ENCODE results near the gene DNAH6.

The DNAH6 gene

GRCh38 chr2:84515788-84516187 is 510 bp upstream of the DNAH6 start:
- Histone ChIP-seq H3K4me3 (peak overlapping the region; percentile 69), H3K27ac (peak overlapping the region in 1 of 2 donors; percentile 40)
- TF ChIP-seq CTCF (IDR thresholded peaks at IDR 0.05): no peak
- no peak for DNase-seq (ENCODE audit: low spot score)

- no peak for TF ChIP-seq CTCF (IDR thresholded peaks at IDR 0.05)
- no peak for DNase-seq (ENCODE audit: low spot score)
- no peak overlapping the region for H3K4me3 ChIP-seq
- H3K27ac ChIP-seq: no peak overlapping the region
These were observed 3.1 kb downstream of the DNAH6 start for GRCh38 chr2:84519332-84519957.

- no peak overlapping the region for H3K27ac ChIP-seq
- H3K4me3 ChIP-seq: no peak overlapping the region
- TF ChIP-seq CTCF (IDR thresholded peaks at IDR 0.05): no peak
- no peak for DNase-seq (ENCODE audit: low spot score)
These were observed 10.3 kb downstream of the DNAH6 start for GRCh38 chr2:84526562-84526961.

GRCh38 chr2:84527137-84528129 is 11.1 kb downstream of the DNAH6 start:
- Histone ChIP-seq H3K27ac (peak overlapping the region in 1 of 2 donors; percentile 34), H3K4me3 (no peak overlapping the region)
- TF ChIP-seq CTCF (IDR thresholded peaks at IDR 0.05): no peak
- no peak for DNase-seq (ENCODE audit: low spot score)

- Histone ChIP-seq H3K4me3 (no peak overlapping the region), H3K27ac (no peak overlapping the region)
- no peak for TF ChIP-seq CTCF (IDR thresholded peaks at IDR 0.05)
- DNase-seq (ENCODE audit: low spot score): no peak
These were observed 16.0 kb downstream of the DNAH6 start for GRCh38 chr2:84532291-84532690.

- TF ChIP-seq CTCF (IDR thresholded peaks at IDR 0.05): no peak
- Histone ChIP-seq H3K27ac (no peak overlapping the region), H3K4me3 (no peak overlapping the region)
- DNase-seq (ENCODE audit: low spot score): no peak
These were observed 17.9 kb downstream of the DNAH6 start for GRCh38 chr2:84534225-84534624.

Measured in coronary artery (tissue), 2 donors.